Keratinocyte (primary cell): Measurements from ENCODE around the gene LRRC31. TPM values are rescaled to one million over a fixed set of nuclear protein-coding genes. Genes with fewer than 3 reads are reported as not detected.

Experiments
- DNase-seq: peaks from one replicate; pipeline ENCODE4 v3.0.0-alpha.2; 2011; ENCODE audit warnings: low read depth, missing footprints, low spot score
- FAIRE-seq: peaks from 2 replicates; lab custom pipeline; 2011; peaks lifted over from hg19 to GRCh38; lab: Jason Lieb, UNC
- H2AFZ ChIP-seq: 2 replicates; pipeline ENCODE4 v1.6.0; 2012; ENCODE audit warnings: low read length, control low read depth, inconsistent platforms; ENCODE audit not compliant: control insufficient read depth
- H3K27ac ChIP-seq: 2 replicates; pipeline ENCODE4 v1.5.1; 2011; ENCODE audit warnings: low read length; ENCODE audit not compliant: control insufficient read depth, insufficient read depth
- H3K27me3 ChIP-seq: 3 replicates; pipeline ENCODE4 v1.6.0; 2011; ENCODE audit warnings: low read length; ENCODE audit not compliant: control insufficient read depth, insufficient read depth; ENCODE audit errors: extremely low read depth
- H3K36me3 ChIP-seq, 2 experiments: 2 replicates in 1 of 2; 3 replicates in 1 of 2; pipeline ENCODE4 v1.5.1; 2011; ENCODE audit warnings: low read length in 2 of 2, mild to moderate bottlenecking in 1 of 2; ENCODE audit not compliant: control insufficient read depth in 2 of 2, insufficient read depth in 2 of 2; ENCODE audit errors: extremely low read depth in 1 of 2
- H3K4me1 ChIP-seq: 3 replicates; pipeline ENCODE4 v1.5.1; 2011; ENCODE audit warnings: low read length; ENCODE audit not compliant: control insufficient read depth, insufficient read depth; ENCODE audit errors: extremely low read depth
- H3K4me2 ChIP-seq: 3 replicates; pipeline ENCODE4 v1.6.0; 2011; ENCODE audit warnings: low read depth, low read length; ENCODE audit not compliant: control insufficient read depth, insufficient read depth; ENCODE audit errors: extremely low read depth
- H3K4me3 ChIP-seq, 3 experiments: fragments of 200-600 bp in 1 of 3; sonication (generic) in 1 of 3; 2 replicates in 2 of 3; 3 replicates in 1 of 3; pipeline ENCODE4 v1.5.1; 2011 to 2016; ENCODE audit warnings: low read length in 3 of 3, mild to moderate bottlenecking in 3 of 3, control low read depth in 2 of 3, inconsistent platforms in 1 of 3, low read depth in 1 of 3, mixed read lengths in 1 of 3, mixed run types in 1 of 3, moderate library complexity in 1 of 3; ENCODE audit not compliant: control insufficient read depth in 2 of 3, insufficient read depth in 2 of 3; ENCODE audit errors: extremely low read depth in 1 of 3
- H3K79me2 ChIP-seq: 2 replicates; pipeline ENCODE4 v1.6.0; 2012; ENCODE audit warnings: low read length; ENCODE audit not compliant: control insufficient read depth, insufficient read depth
- H3K9ac ChIP-seq: 3 replicates; pipeline ENCODE4 v1.6.0; 2011; ENCODE audit warnings: low read length; ENCODE audit not compliant: control insufficient read depth, insufficient read depth; ENCODE audit errors: extremely low read depth
- H3K9me1 ChIP-seq: 3 replicates; pipeline ENCODE4 v1.6.0; 2011; ENCODE audit warnings: low read length; ENCODE audit not compliant: control insufficient read depth, insufficient read depth; ENCODE audit errors: extremely low read depth
- H3K9me3 ChIP-seq: 2 replicates; pipeline ENCODE4 v1.5.1; 2012; ENCODE audit warnings: low read depth, low read length; ENCODE audit not compliant: control insufficient read depth
- H4K20me1 ChIP-seq: 3 replicates; pipeline ENCODE4 v1.6.0; 2011; ENCODE audit warnings: low read length; ENCODE audit not compliant: control insufficient read depth, insufficient read depth; ENCODE audit errors: extremely low read depth
- CTCF ChIP-seq, 3 experiments: IDR thresholded peaks in 1 of 3; conservative IDR thresholded peaks in 1 of 3; optimal IDR thresholded peaks in 1 of 3; 2 replicates in 2 of 3; 3 replicates in 1 of 3; pipeline versions ENCODE3 to v1.5.1; 2011; ENCODE audit warnings: low read length in 3 of 3, mild to moderate bottlenecking in 3 of 3, moderate library complexity in 2 of 3, control low read depth in 1 of 3, inconsistent platforms in 1 of 3; ENCODE audit not compliant: insufficient read depth in 2 of 3; ENCODE audit errors: extremely low read depth in 1 of 3
- EZH2 ChIP-seq: IDR thresholded peaks from one replicate; pipeline ENCODE4 v1.6.1; 2012; ENCODE audit warnings: inconsistent platforms, mild to moderate bottlenecking, low read length, moderate library complexity
- dilution Hi-C: fragments of 300-500 bp; cut with MboI; formaldehyde crosslinking; loops from one replicate; pipeline ENCODE4 v1.7.0; 2020; ENCODE audit warnings: low sequenced_read_pairs; ENCODE audit not compliant: extremely low pct_ligation_motif_present
- polyA plus RNA-seq, 5 experiments: library from polyadenylated mRNA; depleted of rRNA in 3 of 5; stranded (reverse) in 3 of 5; stranded (forward) in 1 of 5; unstranded in 1 of 5; fragments of >200 nt; gene quantifications; 1 replicate in 1 of 5; 2 replicates in 3 of 5; 3 replicates in 1 of 5; pipeline versions ENCODE4 v1.2.1 to v1.2.3, GENCODE V29; 2011 to 2012; ENCODE audit warnings: missing spikeins in 2 of 5, low read depth in 1 of 5, low replicate concordance in 1 of 5

The LRRC31 gene
- polyA plus RNA-seq, 1 donor (not counting 4 experiments of a cell fraction or from before 2014, with no cell fraction given) = not detected

DNA sequence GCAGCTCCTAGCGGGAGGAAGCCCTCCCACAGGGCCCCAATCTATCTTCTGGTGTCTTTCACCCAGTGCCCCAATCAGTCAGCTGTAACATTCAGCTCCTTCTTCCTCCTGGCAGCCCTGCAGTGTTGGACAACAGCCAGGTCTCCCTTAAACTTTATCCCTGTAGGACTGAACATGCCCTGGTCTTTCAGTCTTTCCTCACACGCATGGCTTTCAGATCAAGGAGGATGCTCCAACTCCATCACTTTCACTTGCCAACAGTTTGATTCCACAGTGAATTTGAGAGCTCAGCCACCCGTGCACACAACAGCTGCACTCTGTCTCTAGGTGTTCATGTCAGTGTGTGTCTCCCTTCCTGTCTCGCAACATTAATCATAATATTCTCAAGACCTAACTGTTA, 28.6 kb downstream of the LRRC31 start:
- Histone ChIP-seq H3K4me2 (no peak overlapping the region), H3K9ac (no peak overlapping the region), H2AFZ (no peak overlapping the region), H3K79me2 (no peaks in the 10 kb centered on the region), H4K20me1 (no peaks in the 10 kb centered on the region), H3K4me1 (no peaks in the 10 kb centered on the region), H3K27me3 (no peaks in the 10 kb centered on the region), H3K36me3 (no peaks in the 10 kb centered on the region), H3K9me1 (no peaks in the 10 kb centered on the region), H3K9me3 (no peaks in the 10 kb centered on the region), H3K27ac (no peak overlapping the region), H3K4me3 (no peak overlapping the region)
- DNase-seq = no peak
- dilution Hi-C loops = no loop called here
- TF ChIP-seq CTCF (optimal IDR thresholded peaks at IDR 0.05 in 1 of 3, IDR thresholded peaks at IDR 0.05 in 1 of 3, conservative IDR thresholded peaks at IDR 0.05 in 1 of 3; ENCODE audit: extremely low read depth in 1 of 3, insufficient read depth in 2 of 3, low read length in 3 of 3) (no peak), EZH2 (no peak)
- FAIRE-seq = no peak

DNA sequence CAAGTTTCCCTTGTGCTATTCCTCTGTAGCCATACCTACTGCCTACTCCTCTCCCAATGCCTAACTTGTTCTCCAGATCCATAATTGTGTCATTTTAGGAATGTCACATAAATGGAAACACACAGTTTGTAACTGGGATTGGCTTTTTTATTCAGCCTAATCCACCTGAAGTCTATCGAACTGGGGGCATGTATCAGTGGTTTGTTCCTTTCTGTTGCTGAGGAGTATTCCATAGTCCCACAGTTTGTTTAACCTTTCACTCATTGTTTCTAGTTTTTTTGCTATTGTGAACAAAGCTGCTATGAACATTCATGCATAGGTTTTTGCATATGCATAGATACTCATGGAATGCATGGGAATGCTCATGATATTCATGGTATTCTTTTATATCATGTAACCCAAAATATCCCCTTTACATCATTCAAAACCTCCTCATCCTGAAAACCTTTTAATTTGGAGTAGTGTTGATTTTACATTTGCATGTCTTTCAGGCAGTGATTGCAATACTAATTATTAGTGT, 31.2 kb downstream of the LRRC31 start:
- Histone ChIP-seq H3K9me1 (no peaks in the 10 kb centered on the region), H3K36me3 (no peaks in the 10 kb centered on the region)

DNA sequence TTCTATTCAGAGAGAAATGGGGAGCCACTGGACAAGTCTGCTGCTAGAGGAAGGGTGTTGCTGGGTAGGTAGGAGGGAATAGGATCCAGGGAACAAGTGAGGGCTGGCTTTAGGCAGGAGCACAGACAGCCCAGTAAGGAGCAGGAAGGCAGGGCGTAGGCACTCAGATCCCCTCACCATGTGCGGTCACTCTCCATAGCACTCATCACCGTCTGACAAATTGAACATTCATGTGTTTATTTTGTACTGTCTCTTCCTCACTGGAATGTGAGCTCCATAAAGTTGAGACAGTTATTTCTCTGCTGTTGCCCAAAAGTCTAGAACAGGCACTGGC, 32.8 kb downstream of the LRRC31 start:
- no peak overlapping the region for H3K4me2 ChIP-seq
- DNase-seq (no peak), FAIRE-seq (no peak)
- dilution Hi-C loops = no loop called here
- no peak overlapping the region for H2AFZ ChIP-seq
- no peaks in the 10 kb centered on the region for H3K36me3 ChIP-seq
- no peaks in the 10 kb centered on the region for H3K9me3 ChIP-seq
- H3K9me1 ChIP-seq = no peaks in the 10 kb centered on the region
- H3K79me2 ChIP-seq = no peaks in the 10 kb centered on the region
- no peak overlapping the region for H3K27ac ChIP-seq
- no peak overlapping the region for H3K9ac ChIP-seq
- H3K4me3 ChIP-seq = no peak overlapping the region
- no peaks in the 10 kb centered on the region for H3K27me3 ChIP-seq
- no peaks in the 10 kb centered on the region for H4K20me1 ChIP-seq
- no peak for TF ChIP-seq EZH2
- no peak for TF ChIP-seq CTCF (optimal IDR thresholded peaks at IDR 0.05 in 1 of 3, IDR thresholded peaks at IDR 0.05 in 1 of 3, conservative IDR thresholded peaks at IDR 0.05 in 1 of 3; ENCODE audit: extremely low read depth in 1 of 3, insufficient read depth in 2 of 3, low read length in 3 of 3)
- no peaks in the 10 kb centered on the region for H3K4me1 ChIP-seq

More for the DNA sequence above, 31.2 kb downstream of the LRRC31 start:
- FAIRE-seq (no peak), DNase-seq (no peak)
- Histone ChIP-seq H2AFZ (no peak overlapping the region), H3K4me1 (no peaks in the 10 kb centered on the region), H3K4me3 (no peak overlapping the region), H4K20me1 (no peaks in the 10 kb centered on the region), H3K9me3 (no peaks in the 10 kb centered on the region), H3K27ac (no peak overlapping the region), H3K27me3 (no peaks in the 10 kb centered on the region), H3K4me2 (no peak overlapping the region), H3K9ac (no peak overlapping the region), H3K79me2 (no peaks in the 10 kb centered on the region)
- no peak for TF ChIP-seq EZH2
- dilution Hi-C loops = no loop called here
